ENCODE results near the gene FAT4.

GRCh38 chr4:125338814-125339213 is 24.1 kb downstream of the FAT4 start:
- TF ChIP-seq POLR2A (IDR thresholded peaks at IDR 0.05) (no peak), CTCF (IDR thresholded peaks at IDR 0.05) (no peak)
